IPS-NIHi7 (cell line): ENCODE results near the gene ASB2.

Experiments used
- DNase-seq: peaks from one replicate; pipeline ENCODE4 v3.0.0; 2012; ENCODE audit warnings: mixed read lengths; ENCODE audit errors: extremely low spot score

The ASB2 gene

DNA sequence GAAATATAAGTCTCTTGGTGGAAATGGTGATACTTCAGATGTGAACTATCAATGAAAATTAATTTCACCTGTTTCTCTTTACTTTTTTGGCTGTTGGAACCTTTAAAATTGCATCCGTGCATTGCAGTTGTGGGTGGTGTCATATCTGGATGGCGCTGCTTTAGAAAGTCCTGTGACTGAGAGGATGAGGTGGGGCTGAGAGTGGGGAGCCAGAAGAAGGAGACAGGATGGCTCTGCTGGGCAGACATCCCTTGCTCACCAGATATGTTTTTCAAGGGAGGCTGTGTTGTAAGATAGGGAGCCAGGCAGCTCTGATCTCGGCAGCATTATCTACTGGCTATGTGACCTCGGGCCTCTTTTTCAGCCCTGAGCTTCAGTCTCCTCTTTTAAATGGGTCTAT, 12.7 kb downstream of the ASB2 start:
- DNase-seq = no peak

DNA sequence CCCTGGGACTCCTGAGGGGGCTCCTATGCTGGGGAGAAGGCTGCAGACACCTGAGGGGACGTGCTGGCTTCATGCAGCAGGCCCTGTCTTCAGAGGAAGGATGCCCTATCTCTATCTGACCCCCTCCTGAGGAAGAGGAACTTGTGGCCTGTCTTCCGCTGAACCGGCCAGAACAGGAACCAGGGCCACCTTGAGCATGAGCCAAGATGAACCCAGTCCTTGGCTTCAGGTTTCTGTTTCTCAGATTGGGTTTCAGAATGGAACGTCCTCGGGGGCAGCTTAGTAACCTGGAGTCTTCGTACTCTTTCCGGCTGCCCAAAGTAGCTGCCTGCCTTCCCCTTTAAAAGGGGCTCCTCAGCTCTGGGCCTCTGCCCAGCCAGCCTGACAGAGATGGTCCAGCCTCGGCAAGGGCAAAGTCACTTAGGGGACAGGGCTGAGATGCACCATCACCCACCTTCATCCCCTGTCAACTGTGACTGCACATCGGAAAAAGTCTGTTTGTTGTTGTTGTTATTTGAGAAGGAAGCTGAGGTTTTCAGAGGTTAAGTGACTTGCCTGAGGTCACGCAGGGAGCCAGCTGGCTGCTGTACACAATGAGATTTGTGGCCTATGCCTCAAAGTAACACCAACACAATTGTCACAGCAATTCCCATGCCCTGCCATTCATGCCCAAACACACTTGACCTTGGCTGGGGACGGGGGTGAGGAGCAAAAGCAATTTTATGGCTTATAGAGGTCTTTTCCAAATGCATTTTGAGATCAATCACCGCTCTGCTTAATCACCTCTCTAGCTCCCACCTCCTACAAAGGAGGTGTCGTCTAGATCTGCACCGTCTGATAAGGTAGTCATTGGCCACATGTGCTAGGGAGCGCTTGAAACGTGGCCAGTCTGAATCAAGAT, 13.4 kb downstream of the ASB2 start:
- no peak for DNase-seq

DNA sequence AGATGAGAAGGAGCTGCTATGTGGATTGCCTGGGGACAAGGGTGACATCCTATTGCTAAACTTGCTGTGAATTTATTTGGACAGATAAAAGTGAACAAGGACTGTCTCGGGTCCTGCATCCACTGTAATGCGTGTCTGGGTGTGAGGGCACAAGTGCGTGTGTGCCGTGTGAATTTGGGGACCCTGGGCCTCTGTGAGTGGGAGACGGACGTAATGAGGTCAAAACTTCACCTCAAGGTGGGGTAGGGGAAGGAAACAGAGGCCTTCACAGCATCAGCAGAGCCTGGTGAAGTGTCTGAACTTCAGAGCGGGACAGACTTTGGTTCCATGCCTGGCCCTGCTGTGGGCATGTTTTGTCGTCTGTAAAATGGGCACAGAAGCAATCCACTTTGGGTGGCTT, 14.8 kb downstream of the ASB2 start:
- DNase-seq = no peak

- no peak for DNase-seq
Measured at GRCh38 chr14:93960774-93961438, 15.5 kb downstream of the ASB2 start.

GRCh38 chr14:93960108-93960475, 16.3 kb downstream of the ASB2 start:
- no peak for DNase-seq

- DNase-seq = peak; percentile 78
Measured at GRCh38 chr14:93959239-93960107, 16.9 kb downstream of the ASB2 start.

GRCh38 chr14:93958567-93959238, 17.7 kb downstream of the ASB2 start:
- no peak for DNase-seq

GRCh38 chr14:93957751-93958566, 18.4 kb downstream of the ASB2 start:
- no peak for DNase-seq

- no peak for DNase-seq
Measured at GRCh38 chr14:93957333-93957710, 19.0 kb downstream of the ASB2 start.

DNA sequence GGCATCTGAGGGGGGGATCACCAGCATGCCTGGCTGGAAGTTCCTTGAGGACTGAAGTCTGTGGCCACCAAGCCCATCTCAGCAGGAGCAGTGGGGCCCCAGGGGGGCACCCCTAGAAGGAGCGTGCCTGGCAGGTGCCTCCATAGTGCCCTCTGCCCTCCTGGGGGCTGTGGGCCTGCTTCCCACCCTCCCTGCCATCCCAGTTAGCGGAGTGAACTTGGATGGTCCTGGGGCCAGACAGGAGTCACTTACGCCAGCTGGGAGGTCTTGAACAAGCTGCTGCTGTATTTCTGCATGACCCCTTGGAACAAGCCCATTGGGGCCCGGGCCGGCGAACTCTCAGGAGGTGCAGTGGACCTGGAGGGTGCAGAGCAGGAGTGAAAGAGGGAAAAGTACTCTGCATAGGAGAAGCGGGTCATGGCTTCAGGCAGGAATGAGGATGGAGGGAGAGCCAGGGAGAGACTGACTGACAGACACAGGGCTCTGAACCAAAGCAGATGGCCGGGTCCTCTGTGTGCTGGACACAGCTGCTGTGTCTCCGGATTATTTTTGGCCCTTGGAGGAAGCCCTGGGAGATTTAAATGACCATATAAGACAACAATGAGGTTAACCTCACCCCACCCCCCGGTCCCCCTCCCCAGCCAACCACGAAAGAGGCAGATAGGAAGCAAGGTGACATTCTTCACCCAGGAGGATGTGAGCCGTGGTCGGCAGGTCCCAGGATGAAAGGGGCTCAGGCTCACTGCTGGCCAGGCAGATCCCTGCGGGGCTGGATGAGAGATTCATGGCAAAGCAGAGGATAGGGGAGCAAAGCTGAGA, 19.6 kb downstream of the ASB2 start:
- DNase-seq = no peak

GRCh38 chr14:93955850-93956481, 20.4 kb downstream of the ASB2 start:
- DNase-seq = no peak

GRCh38 chr14:93954900-93955849, 21.2 kb downstream of the ASB2 start:
- DNase-seq = no peak

GRCh38 chr14:93954516-93954830, 21.9 kb downstream of the ASB2 start:
- DNase-seq = no peak

- DNase-seq = no peak
Measured at GRCh38 chr14:93953739-93954515, 22.4 kb downstream of the ASB2 start.

- DNase-seq = peak; percentile 68
Measured at GRCh38 chr14:93953263-93953662, 23.1 kb downstream of the ASB2 start.

GRCh38 chr14:93952829-93953228, 23.5 kb downstream of the ASB2 start:
- DNase-seq = no peak

- no peak for DNase-seq
Measured at GRCh38 chr14:93951635-93952540, 24.5 kb downstream of the ASB2 start.
